Measurements from ENCODE around the gene FAT2.

DNA sequence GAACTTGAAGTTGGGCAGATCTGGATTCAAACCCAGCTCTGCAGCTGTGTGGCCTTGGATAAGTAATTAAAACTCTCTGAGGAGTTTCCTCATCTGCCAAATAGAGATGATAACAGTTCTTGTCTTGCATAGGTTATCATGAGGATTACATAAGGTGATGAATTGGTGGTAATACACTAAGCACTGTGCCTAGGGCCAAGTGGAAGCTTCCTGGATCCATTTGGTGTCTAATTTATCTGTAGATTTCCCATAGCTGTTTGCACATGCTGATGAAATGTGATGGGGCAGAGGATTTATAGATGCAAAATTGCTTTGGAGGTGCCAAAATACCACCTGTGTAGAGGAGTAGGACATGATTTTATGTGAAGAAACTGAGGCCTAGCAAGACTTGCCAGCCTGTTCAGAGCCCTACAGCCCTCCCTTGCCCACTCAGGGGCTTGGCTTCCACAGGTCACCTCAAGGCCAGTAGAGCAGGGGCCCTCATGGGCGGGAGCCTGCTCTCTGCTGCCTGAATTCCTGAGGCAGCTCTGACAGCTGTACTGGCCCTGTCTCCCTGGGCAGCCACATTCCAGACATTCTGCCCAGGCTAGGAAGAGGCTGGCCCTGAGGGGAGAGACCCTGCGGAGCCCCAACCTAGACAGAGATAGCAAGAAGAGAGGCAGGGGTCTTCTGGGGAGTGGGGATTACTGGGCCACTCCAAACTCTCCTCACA, 5.9 kb upstream of the FAT2 start:
- TF ChIP-seq EZH2phosphoT487 (conservative IDR thresholded peaks at IDR 0.05; ENCODE audit: low read length) (no peak), CTCF (IDR thresholded peaks at IDR 0.05; ENCODE audit: insufficient read depth, low read length, poor library complexity, severe bottlenecking) (no peak)

Measured in SU-DHL-6 (cell line).